Muscle of back (tissue), 13 donors: ENCODE results near the gene INTS15. TPM values are rescaled to one million over a fixed set of nuclear protein-coding genes. Genes with fewer than 3 reads are reported as not detected.

Experiments
- DNase-seq, 3 donors: peaks; one replicate each; pipeline versions ENCODE4 v3.0.0 to v3.0.0-alpha.2; 2013
- long read RNA-seq, 9 donors: transcript quantifications; one replicate each; lab custom pipeline, GENCODE V29; 2026
- polyA plus RNA-seq, 10 donors: library from polyadenylated mRNA; unstranded; fragments of 120-200 nt; gene quantifications; one replicate each; pipeline ENCODE4 v1.2.1, GENCODE V29; 2013; ENCODE audit not compliant: insufficient read length in 10 of 10

Gene INTS15
- polyA plus RNA-seq: 10 to 100 TPM; 16.9 to 27.9 (median 21.1) TPM
- long read RNA-seq, donor 1, partial matches to known transcripts: 0 of 1 reads
- long read RNA-seq, donor 1, other reads (novel, unspliced or antisense): 0 of 1 reads
- long read RNA-seq, donor 2, partial matches to known transcripts: 0 of 1 reads
- long read RNA-seq, donor 2, other reads (novel, unspliced or antisense): 0 of 1 reads
- long read RNA-seq, donor 3: 0 reads
- long read RNA-seq, donor 4: 0 reads
- long read RNA-seq, donor 5, partial matches to known transcripts: 5 of 7 reads
- long read RNA-seq, donor 5, other reads (novel, unspliced or antisense): 0 of 7 reads
- long read RNA-seq, donor 6, partial matches to known transcripts: 0 of 3 reads
- long read RNA-seq, donor 6, other reads (novel, unspliced or antisense): 0 of 3 reads
- long read RNA-seq, donor 7, partial matches to known transcripts: 0 of 1 reads
- long read RNA-seq, donor 7, other reads (novel, unspliced or antisense): 0 of 1 reads
- long read RNA-seq, donor 8, partial matches to known transcripts: 0 of 2 reads
- long read RNA-seq, donor 8, other reads (novel, unspliced or antisense): 0 of 2 reads
- long read RNA-seq, donor 9, partial matches to known transcripts: 0 of 1 reads
- long read RNA-seq, donor 9, other reads (novel, unspliced or antisense): 0 of 1 reads

DNA sequence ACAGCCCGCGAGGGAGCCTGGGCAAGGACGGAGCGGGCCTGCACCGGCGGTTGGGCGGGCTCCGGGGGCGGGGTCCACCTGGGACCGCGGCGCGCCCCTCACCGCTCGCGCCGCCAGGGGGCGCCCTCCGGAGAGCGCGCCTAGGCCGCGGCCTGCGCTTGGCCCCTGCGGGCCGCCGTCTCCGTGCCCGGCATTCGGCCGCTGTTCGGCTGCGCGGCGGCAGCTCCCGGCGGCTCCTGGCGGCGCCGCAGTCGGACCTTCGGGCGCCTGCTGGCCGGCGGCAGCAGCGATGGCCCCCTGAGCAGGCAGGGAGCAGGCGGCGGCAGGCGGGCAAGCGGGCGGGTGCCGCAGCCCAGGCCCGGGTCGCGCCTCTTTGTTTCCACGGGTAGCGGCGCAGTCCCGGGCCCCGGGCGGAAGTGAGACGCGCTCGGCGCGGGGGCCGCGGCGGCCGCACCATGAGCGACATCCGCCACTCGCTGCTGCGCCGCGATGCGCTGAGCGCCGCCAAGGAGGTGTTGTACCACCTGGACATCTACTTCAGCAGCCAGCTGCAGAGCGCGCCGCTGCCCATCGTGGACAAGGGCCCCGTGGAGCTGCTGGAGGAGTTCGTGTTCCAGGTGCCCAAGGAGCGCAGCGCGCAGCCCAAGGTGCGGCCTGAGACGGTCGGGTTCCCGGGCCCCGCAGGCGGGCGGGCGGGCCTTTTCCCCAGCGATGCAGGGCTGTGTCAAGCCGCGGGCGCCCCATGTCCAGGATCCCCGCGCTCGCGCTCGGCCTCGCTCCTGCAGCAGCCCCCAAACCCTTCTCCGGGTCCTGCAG is at the start of gene INTS15:
Gene INTS15 (plus strand): TSS at position 193 of the 816 bp plus-strand sequence. CDS start 263 bp downstream, at position 456.
- peak; percentile 79 to 93 (median 93) for DNase-seq

DNA sequence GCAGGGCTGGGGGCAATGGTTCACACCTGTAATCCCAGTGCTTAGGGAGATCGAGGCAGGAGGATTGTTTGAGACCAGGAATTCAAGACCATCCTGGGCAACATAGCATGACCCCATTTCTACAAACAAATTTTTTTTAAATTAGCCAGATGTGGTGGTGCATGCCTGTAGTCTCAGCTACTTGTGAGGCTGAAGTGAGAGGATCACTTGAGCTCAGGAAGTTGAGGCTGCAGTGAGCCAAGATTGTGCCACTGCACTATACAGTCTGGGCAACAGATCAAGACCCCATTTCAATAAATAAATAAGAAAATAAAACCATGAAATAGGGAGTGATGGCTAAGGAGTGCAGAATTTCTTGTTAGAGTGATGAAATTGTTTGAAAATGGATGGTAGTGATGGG is 47.5 kb upstream of the INTS15 start:
- no peak for DNase-seq

DNA sequence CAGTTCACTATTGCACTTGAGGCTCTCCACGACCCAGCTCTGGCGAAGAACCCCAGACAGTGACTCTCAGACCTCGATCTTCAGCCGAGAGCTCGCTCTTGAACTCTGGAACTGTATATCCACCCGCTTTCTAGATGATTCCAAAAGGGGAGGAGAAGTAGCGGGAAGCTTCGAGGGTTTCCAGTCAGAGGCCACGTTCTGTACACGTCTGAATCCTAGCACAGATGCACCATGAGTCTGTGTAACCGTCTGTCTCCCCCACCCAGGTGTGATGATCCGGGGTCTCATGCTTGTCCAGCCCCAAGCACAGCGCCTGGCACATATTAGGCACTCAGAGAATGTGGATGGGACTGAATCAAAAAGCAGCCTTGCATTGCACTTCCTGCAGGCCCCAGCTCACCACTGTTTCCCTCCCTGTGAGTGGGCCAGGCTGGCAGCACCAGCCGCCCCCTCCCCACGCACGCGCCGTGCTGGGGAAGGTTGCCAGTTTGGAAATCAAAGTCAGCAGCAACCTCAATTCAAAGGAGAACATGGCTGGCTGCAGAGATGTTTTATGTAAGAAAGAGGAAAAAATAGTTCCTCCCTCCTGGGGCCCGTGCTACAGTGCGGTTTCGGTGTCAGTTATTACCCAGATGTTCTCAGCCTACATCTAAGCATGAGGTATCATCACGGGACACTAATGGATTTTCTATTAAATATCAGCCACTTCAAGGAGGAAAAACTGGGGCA is 44.3 kb upstream of the INTS15 start:
- DNase-seq: no peak

DNA sequence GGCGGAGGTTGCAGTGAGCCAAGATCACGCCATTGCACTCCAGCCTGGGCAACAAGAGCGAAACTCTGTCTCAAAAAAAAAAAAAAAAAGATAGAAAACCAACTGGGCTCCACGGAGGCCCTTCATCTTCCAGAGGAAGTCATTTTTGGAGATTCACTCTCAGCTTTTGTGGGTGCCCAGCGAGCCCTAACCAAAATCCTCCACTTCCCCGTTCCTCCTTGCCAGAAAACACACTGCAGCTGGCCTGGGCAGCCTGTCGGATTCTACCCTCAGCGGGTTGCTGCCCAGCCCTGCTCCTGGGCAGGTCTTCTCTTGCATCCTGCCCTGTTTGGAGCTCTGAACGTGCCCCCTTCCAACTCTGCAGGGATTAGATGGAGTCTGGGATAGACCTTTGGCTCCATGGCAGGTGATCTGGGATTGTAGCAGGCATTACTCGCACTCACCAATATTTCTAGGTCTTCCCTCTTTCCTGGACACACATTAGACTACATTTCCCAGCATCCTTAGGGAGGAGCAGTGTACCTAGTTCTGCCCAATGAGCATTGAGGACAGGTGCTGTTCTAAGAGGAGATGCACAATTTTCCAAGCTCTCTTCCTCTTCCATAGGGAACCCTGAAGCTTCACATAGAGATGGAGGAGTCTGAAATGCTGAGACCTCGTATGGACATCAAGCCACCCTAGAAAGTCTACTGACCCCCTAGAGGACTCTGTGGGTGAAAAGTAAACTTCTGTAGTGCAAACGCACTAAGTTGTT is 43.1 kb upstream of the INTS15 start:
- DNase-seq: no peak

DNA sequence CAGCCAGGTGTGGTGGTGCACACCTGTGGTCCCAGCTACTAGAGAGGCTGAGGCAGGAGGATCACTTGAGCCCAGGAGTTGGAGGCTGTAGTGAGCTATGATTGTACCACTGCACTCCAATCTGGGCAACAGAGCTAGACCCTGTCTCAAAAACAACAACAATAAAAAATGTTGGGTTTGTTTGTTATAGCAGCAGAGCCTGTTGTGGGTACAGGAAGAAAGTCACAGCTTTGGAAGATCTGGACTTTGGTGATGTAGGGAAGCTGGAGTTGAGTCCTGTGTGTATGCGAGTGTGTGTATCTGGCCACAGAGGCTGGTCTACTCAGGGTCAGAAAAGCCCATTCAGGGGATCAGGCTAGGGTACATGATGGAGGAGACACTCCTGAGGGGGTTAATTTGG is 42.4 kb upstream of the INTS15 start:
- no peak for DNase-seq

- no peak for DNase-seq
Measured at GRCh38 chr7:6551016-6551511, 38.8 kb upstream of the INTS15 start, which contains the start of gene GRID2IP. GRID2IP (minus strand) TSS chr7:6551461; CDS start chr7:6551436, 25 bp downstream.

GRCh38 chr7:6553448-6554044 is 36.3 kb upstream of the INTS15 start:
- DNase-seq: no peak

DNA sequence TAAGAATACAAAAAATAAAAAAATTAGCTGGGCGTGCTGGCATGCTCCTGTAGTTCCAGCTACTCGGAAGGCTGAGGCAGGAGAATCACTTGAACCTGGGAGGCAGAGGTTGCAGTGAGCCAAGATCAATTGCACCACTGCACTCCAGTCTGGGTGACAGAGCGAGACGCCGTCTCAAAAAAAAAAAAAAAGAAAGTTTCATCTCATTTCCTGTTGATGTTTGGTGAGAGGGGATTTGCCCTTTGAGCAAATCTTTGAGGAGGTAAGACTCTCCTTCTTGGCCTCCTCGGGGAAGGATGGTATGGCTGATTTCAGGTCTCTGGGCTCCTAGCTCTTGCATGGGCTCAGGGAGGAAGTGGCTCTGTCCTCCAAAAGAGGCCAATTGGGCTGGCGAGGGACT is 35.0 kb upstream of the INTS15 start:
- no peak for DNase-seq

GRCh38 chr7:6556196-6556595 is 33.6 kb upstream of the INTS15 start:
- no peak for DNase-seq

GRCh38 chr7:6558837-6559236 is 31.0 kb upstream of the INTS15 start:
- DNase-seq: peak in 1 of 3 donors; percentile 26

GRCh38 chr7:6559896-6560295 is 29.9 kb upstream of the INTS15 start:
- no peak for DNase-seq

DNA sequence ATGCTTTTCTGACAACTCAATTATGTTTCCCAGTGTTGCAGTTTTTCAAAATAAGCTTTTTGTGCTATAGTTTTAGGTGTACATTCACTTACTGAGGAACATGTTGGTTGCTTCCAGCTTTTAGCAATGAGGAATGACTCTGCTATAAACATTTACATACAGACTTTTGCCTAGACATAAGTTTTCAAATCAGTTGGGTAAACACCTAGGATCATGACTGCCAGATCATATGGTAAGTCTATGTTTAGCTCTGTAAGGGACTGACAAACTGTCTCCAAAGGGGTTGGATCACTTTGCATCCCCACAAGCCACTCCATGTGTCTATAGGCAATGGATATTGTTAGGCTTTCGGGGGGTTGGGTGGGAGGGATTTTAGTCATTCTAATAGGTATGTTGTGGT is 27.7 kb upstream of the INTS15 start:
- DNase-seq: no peak

GRCh38 chr7:6563936-6564770 is 25.7 kb upstream of the INTS15 start:
- no peak for DNase-seq

- no peak for DNase-seq
Measured at GRCh38 chr7:6565655-6566054, 24.2 kb upstream of the INTS15 start.

- no peak for DNase-seq
Measured at GRCh38 chr7:6567886-6568285, 21.9 kb upstream of the INTS15 start.

DNA sequence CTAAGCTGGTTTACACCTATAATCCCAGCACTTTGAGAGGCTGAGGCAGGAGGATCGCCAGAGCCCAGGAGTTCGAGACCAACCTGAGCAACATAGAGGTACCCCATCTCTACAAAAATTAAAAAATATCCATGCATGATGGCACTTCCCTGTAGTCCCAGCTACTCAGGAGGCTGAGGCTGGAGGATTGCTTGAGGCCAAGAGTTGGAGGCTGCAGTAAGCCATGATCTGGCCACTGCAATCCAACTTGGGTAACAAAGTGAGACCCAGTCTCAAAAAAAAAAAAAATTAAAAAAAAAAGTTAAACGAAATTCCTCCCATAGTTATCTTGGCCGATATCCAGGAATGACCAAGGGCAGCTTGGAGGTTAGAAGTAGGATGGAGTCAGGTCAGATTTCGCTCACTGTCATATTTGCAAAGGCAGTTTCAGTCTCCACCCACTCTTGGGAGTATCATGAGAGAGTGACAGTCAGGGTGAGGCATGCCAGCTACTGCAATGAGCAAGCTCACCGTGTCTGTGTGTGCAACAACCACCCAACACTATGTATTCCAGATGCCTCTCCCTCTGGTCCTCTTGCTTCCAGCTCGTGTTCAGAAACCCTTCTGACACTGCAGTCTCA is 18.6 kb upstream of the INTS15 start:
- DNase-seq: no peak

DNA sequence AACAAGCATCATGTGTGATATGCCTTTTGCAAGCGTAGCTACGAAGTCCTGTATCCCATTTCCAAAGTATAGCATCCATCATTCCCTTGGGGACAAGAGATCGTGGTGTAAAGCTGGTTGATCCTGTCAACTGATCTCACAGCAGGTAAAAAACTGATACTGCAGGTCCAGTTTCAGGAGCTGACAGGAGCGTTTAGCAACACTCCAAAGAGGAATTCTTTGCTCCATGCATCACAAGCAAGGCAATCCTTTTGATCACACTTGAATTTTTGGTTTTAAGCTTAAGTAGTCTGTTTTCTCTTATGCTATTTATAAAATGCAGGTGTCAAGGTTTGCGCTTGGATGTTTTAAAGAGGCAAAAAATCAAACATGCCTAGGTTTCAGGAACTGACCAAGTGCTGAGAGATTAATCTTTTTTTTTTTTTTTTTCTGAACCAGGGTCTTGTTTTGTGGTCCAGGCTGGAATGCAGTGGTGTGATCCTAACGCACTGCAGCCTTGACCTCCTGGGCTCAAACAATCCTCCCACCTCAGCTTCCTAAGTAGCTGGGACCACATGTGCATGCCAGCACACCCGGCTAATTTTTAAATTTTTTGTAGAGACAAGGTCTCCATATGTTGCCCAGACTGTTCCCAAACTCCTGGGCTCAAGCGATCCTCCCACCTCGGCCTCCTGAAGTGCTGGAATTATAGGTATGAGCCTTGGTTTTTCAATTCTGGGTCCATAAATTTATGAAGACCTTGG is 14.4 kb upstream of the INTS15 start:
- no peak for DNase-seq
